H9 (cell line): ENCODE measurements around the gene LRRC73. TPM values are rescaled to one million over a fixed set of nuclear protein-coding genes. Genes with fewer than 3 reads are reported as not detected.

Experiments
- DNase-seq: peaks from one replicate; pipeline ENCODE4 v3.0.0-alpha.2; 2017
- H2AFZ ChIP-seq: one replicate; pipeline ENCODE4 v1.6.1; 2013; ENCODE audit warnings: mild to moderate bottlenecking, low read length, control low read depth, moderate library complexity
- H2AK5ac ChIP-seq: 2 replicates; pipeline ENCODE4 v1.6.1; 2013; ENCODE audit warnings: low read length, control low read depth, mixed read lengths; ENCODE audit not compliant: insufficient read length
- H2BK120ac ChIP-seq: one replicate; pipeline ENCODE4 v1.6.1; 2013; ENCODE audit warnings: low read depth, mild to moderate bottlenecking, low read length, control low read depth, inconsistent platforms; ENCODE audit not compliant: poor library complexity, severe bottlenecking
- H2BK12ac ChIP-seq: 2 replicates; pipeline ENCODE4 v1.6.1; 2013; ENCODE audit warnings: low read length, control low read depth, mixed read lengths, low read depth; ENCODE audit not compliant: insufficient read length
- H2BK15ac ChIP-seq: 2 replicates; pipeline ENCODE4 v1.6.1; 2013; ENCODE audit warnings: low read depth, low read length, control low read depth
- H2BK20ac ChIP-seq: one replicate; pipeline ENCODE4 v1.6.1; 2013; ENCODE audit warnings: low read depth, mild to moderate bottlenecking, low read length, control low read depth, inconsistent platforms; ENCODE audit not compliant: poor library complexity, severe bottlenecking
- H2BK5ac ChIP-seq: 2 replicates; pipeline ENCODE4 v1.6.1; 2013; ENCODE audit warnings: low read length, control low read depth, mixed read lengths; ENCODE audit not compliant: insufficient read length
- H3K14ac ChIP-seq: 2 replicates; pipeline ENCODE4 v1.6.1; 2013; ENCODE audit warnings: low read length, control low read depth; ENCODE audit not compliant: insufficient read depth
- H3K18ac ChIP-seq: 2 replicates; pipeline ENCODE4 v1.6.1; 2013; ENCODE audit warnings: low read depth, mild to moderate bottlenecking, mixed read lengths, low read length, control low read depth; ENCODE audit not compliant: insufficient read length
- H3K23ac ChIP-seq: 2 replicates; pipeline ENCODE4 v1.6.1; 2013; ENCODE audit warnings: low read length, control low read depth, mixed read lengths, low read depth; ENCODE audit not compliant: insufficient read length
- H3K23me2 ChIP-seq: 2 replicates; pipeline ENCODE4 v1.6.1; 2013; ENCODE audit warnings: low read depth, mild to moderate bottlenecking, mixed read lengths, low read length, control low read depth; ENCODE audit not compliant: insufficient read length, poor library complexity, severe bottlenecking
- H3K27ac ChIP-seq: 2 replicates; pipeline ENCODE4 v1.5.1; 2013; ENCODE audit warnings: low read length, control low read depth, mixed read lengths, low read depth; ENCODE audit not compliant: insufficient read length
- H3K27me3 ChIP-seq: 2 replicates; pipeline ENCODE4 v1.6.1; 2013; ENCODE audit warnings: low read length, control low read depth, inconsistent platforms; ENCODE audit not compliant: insufficient read depth
- H3K4ac ChIP-seq: 2 replicates; pipeline ENCODE4 v1.6.1; 2013; ENCODE audit warnings: low read depth, mild to moderate bottlenecking, control low read depth, inconsistent platforms, low read length, moderate library complexity
- H3K4me1 ChIP-seq: 2 replicates; pipeline ENCODE4 v1.6.1; 2013; ENCODE audit warnings: low read length, control low read depth, inconsistent platforms; ENCODE audit not compliant: insufficient read depth
- H3K4me2 ChIP-seq: 2 replicates; pipeline ENCODE4 v1.6.1; 2013; ENCODE audit warnings: low read length, control low read depth, mixed read lengths; ENCODE audit not compliant: insufficient read length, insufficient read depth
- H3K56ac ChIP-seq: 2 replicates; pipeline ENCODE4 v1.6.1; 2013; ENCODE audit warnings: low read depth, mild to moderate bottlenecking, mixed read lengths, low read length, control low read depth; ENCODE audit not compliant: insufficient read length
- H3K79me1 ChIP-seq: 2 replicates; pipeline ENCODE4 v1.6.1; 2013; ENCODE audit warnings: low read depth, mild to moderate bottlenecking, moderate library complexity, low read length, control low read depth, inconsistent platforms; ENCODE audit not compliant: insufficient read depth, poor library complexity, severe bottlenecking
- H3K79me2 ChIP-seq: 2 replicates; pipeline ENCODE4 v1.6.1; 2013; ENCODE audit warnings: low read length, control low read depth, inconsistent platforms; ENCODE audit not compliant: insufficient read depth
- H3K9ac ChIP-seq: 2 replicates; pipeline ENCODE4 v1.6.1; 2013; ENCODE audit warnings: low read length, control low read depth, mixed read lengths; ENCODE audit not compliant: insufficient read length; ENCODE audit errors: extremely low read depth
- H3K9me3 ChIP-seq: one replicate; pipeline ENCODE4 v1.6.1; 2013; ENCODE audit warnings: low read depth, low read length, inconsistent platforms; ENCODE audit not compliant: control insufficient read depth
- H3T11ph ChIP-seq: one replicate; pipeline ENCODE4 v1.6.1; 2013; ENCODE audit warnings: mild to moderate bottlenecking, low read length, control low read depth, inconsistent platforms
- H4K20me1 ChIP-seq: one replicate; pipeline ENCODE4 v1.6.1; 2013; ENCODE audit not compliant: control insufficient read depth, insufficient read length, insufficient read depth
- H4K5ac ChIP-seq: 2 replicates; pipeline ENCODE4 v1.6.1; 2013; ENCODE audit warnings: low read depth, mild to moderate bottlenecking, mixed read lengths, low read length, control low read depth; ENCODE audit not compliant: insufficient read length
- H4K8ac ChIP-seq: replicated peaks from 2 replicates; pipeline ENCODE4 v1.6.1; 2013; ENCODE audit warnings: low read length, control low read depth, mixed read lengths, low read depth; ENCODE audit not compliant: insufficient read length
- H4K91ac ChIP-seq: 2 replicates; pipeline ENCODE4 v1.6.1; 2013; ENCODE audit warnings: low read depth, mild to moderate bottlenecking, moderate library complexity, mixed read lengths, low read length, control low read depth; ENCODE audit not compliant: insufficient read length
- H3K27ac Mint-ChIP-seq, 3 experiments: 2 replicates in 2 of 3; 3 replicates in 1 of 3; pipeline ENCODE4 v1.8.0; 2020 to 2021; ENCODE audit warnings: mixed read lengths in 3 of 3, mild to moderate bottlenecking in 1 of 3, moderate library complexity in 1 of 3
- H3K27me3 Mint-ChIP-seq: 2 replicates; pipeline ENCODE4 v1.8.0; 2021; ENCODE audit warnings: low read depth, mild to moderate bottlenecking, moderate library complexity, mixed read lengths
- H3K36me3 Mint-ChIP-seq, 3 experiments: 2 replicates in 2 of 3; 3 replicates in 1 of 3; pipeline ENCODE4 v1.8.0; 2020 to 2021; ENCODE audit warnings: low read depth in 3 of 3, mixed read lengths in 3 of 3; ENCODE audit not compliant: insufficient read depth in 1 of 3
- H3K4me1 Mint-ChIP-seq, 2 experiments: 2 replicates each; pipeline ENCODE4 v1.8.0; 2020; ENCODE audit warnings: mixed read lengths in 2 of 2
- H3K4me3 Mint-ChIP-seq, 2 experiments: 2 replicates in 1 of 2; 3 replicates in 1 of 2; pipeline ENCODE4 v1.8.0; 2020 to 2021; ENCODE audit warnings: mild to moderate bottlenecking in 2 of 2, mixed read lengths in 2 of 2, moderate library complexity in 1 of 2
- H3K9me3 Mint-ChIP-seq, 2 experiments: 2 replicates in 1 of 2; 3 replicates in 1 of 2; pipeline ENCODE4 v1.8.0; 2020; ENCODE audit warnings: mild to moderate bottlenecking in 2 of 2, mixed read lengths in 2 of 2, moderate library complexity in 1 of 2
- WGBS: extraction: QIAGEN DNeasy Blood & Tissue Kit; methylation state at CpG from one replicate; pipeline ENCODE4 v1.1.7; 2013; ENCODE audit warnings: missing lambda C conversion rate, low lambda C conversion rate, mixed read lengths; ENCODE audit not compliant: insufficient read length; ENCODE audit errors: extremely low coverage; 5-methylcytosine and 5-hydroxymethylcytosine counted together
- total RNA-seq: library from RNA; stranded (reverse); gene quantifications from 2 replicates; pipeline ENCODE4 v1.2.1, GENCODE V29; 2021
- TF ChIP-seq, protein P1 (sequence below): fragments of 200-600 bp; sonication (generic); conservative IDR thresholded peaks from 3 replicates; pipeline ENCODE4 v1.8.0; 2021; ENCODE audit warnings: antibody characterized with exemption, mild to moderate bottlenecking

The LRRC73 gene
- total RNA-seq, 1 experiment from 2014 or later = 0.55 TPM

DNA sequence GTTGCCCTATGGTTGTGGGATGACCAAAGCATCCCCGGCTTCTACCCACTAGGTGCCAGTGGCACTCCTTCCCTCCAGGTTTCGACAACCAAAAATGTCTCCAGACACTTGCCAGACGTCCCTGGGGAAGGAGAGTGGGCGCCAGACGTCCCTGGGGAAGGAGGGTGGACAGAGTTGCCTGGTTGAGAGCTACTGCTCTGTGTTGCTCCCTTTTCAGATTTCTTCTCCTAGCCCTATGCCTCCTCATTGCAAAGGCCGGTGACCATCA, 13.1 kb downstream of the LRRC73 start:
- Histone ChIP-seq H3K79me1 (peaks cover 2% of the 10 kb centered on the region), H4K91ac (no peak overlapping the region), H2BK5ac (no peak overlapping the region), H2AK5ac (no peak overlapping the region), H2AFZ (no peak overlapping the region), H4K8ac (no peak overlapping the region), H3K18ac (no peak overlapping the region), H3T11ph (no peak overlapping the region), H3K79me2 (no peaks in the 10 kb centered on the region; the same call in 1 of the 2 replicates), H3K14ac (no peak overlapping the region), H4K5ac (no peak overlapping the region), H3K56ac (no peak overlapping the region), H3K4me1 (peaks cover 6% of the 10 kb centered on the region; the same call in 1 of the 2 replicates), H3K4me2 (no peak overlapping the region), H3K9ac (no peak overlapping the region), H3K27me3 (no peaks in the 10 kb centered on the region), H3K4ac (no peak overlapping the region), H3K9me3 (no peaks in the 10 kb centered on the region), H3K23me2 (no peaks in the 10 kb centered on the region), H2BK12ac (peak overlapping the region; percentile 17), H2BK120ac (no peak overlapping the region), H4K20me1 (peaks cover 2% of the 10 kb centered on the region), H3K27ac (no peak overlapping the region), H2BK20ac (no peak overlapping the region), H2BK15ac (no peak overlapping the region), H3K23ac (no peak overlapping the region)
- peaks cover 15 to 44% (median 41%) of the 10 kb centered on the region in 3 experiments for H3K36me3 Mint-ChIP-seq
- H3K4me1 Mint-ChIP-seq = peaks cover 27% of the 10 kb centered on the region in 2 experiments
- no peak overlapping the region for H3K4me3 Mint-ChIP-seq
- no CpG with 5 or more reads among the region's 6 CpGs for WGBS
- H3K27ac Mint-ChIP-seq = no peak overlapping the region
- TF ChIP-seq, protein P1, sequence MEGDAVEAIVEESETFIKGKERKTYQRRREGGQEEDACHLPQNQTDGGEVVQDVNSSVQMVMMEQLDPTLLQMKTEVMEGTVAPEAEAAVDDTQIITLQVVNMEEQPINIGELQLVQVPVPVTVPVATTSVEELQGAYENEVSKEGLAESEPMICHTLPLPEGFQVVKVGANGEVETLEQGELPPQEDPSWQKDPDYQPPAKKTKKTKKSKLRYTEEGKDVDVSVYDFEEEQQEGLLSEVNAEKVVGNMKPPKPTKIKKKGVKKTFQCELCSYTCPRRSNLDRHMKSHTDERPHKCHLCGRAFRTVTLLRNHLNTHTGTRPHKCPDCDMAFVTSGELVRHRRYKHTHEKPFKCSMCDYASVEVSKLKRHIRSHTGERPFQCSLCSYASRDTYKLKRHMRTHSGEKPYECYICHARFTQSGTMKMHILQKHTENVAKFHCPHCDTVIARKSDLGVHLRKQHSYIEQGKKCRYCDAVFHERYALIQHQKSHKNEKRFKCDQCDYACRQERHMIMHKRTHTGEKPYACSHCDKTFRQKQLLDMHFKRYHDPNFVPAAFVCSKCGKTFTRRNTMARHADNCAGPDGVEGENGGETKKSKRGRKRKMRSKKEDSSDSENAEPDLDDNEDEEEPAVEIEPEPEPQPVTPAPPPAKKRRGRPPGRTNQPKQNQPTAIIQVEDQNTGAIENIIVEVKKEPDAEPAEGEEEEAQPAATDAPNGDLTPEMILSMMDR = no peak
- H3K27me3 Mint-ChIP-seq = no peaks in the 10 kb centered on the region
- no peaks in the 10 kb centered on the region for H3K9me3 Mint-ChIP-seq
- no peak for DNase-seq
